HepG2 (cell line): ENCODE data around the gene LTA4H. TPM values are rescaled to one million over a fixed set of nuclear protein-coding genes. Genes with fewer than 3 reads are reported as not detected.

Experiments used
- ATF1 ChIP-seq: IDR thresholded peaks from 2 replicates; pipeline ENCODE4 v1.6.1; 2016; ENCODE audit warnings: mild to moderate bottlenecking, control low read depth
- CBFB ChIP-seq: sonication (generic); formaldehyde crosslinking; IDR thresholded peaks from 2 replicates; pipeline ENCODE4 v1.4.0; 2020; ENCODE audit warnings: missing genetic modification reagents
- HMGXB3 ChIP-seq: sonication (generic); formaldehyde crosslinking; IDR thresholded peaks from 2 replicates; pipeline ENCODE4 v1.4.0; 2020; ENCODE audit warnings: missing genetic modification reagents, borderline replicate concordance
- MTA3 ChIP-seq: sonication (generic); formaldehyde crosslinking; IDR thresholded peaks from 2 replicates; pipeline ENCODE4 v1.4.0; 2020; ENCODE audit warnings: missing genetic modification reagents
- POLR2AphosphoS5 ChIP-seq: IDR thresholded peaks from 2 replicates; pipeline ENCODE4 v1.6.1; 2012; ENCODE audit warnings: low read depth, low read length
- ZNF225 ChIP-seq: sonication (generic); formaldehyde crosslinking; IDR thresholded peaks from 2 replicates; pipeline ENCODE4 v1.4.0; 2020; ENCODE audit warnings: mild to moderate bottlenecking, missing genetic modification reagents
- ZNF263 ChIP-seq: sonication (generic); formaldehyde crosslinking; IDR thresholded peaks from 2 replicates; pipeline ENCODE4 v1.4.0; 2020; ENCODE audit warnings: missing genetic modification reagents
- ZNF597 ChIP-seq: sonication (generic); formaldehyde crosslinking; IDR thresholded peaks from 2 replicates; pipeline ENCODE4 v1.5.0; 2020; ENCODE audit warnings: missing genetic modification reagents
- ZNF609 ChIP-seq: sonication (generic); formaldehyde crosslinking; IDR thresholded peaks from 2 replicates; pipeline ENCODE4 v1.4.0; 2020; ENCODE audit warnings: mild to moderate bottlenecking, missing genetic modification reagents, borderline replicate concordance
- ZNF660 ChIP-seq: sonication (generic); formaldehyde crosslinking; IDR thresholded peaks from 2 replicates; pipeline ENCODE4 v1.5.1; 2020; ENCODE audit warnings: mild to moderate bottlenecking, low read depth, missing genetic modification reagents, borderline replicate concordance
- ZNF691 ChIP-seq: sonication (generic); formaldehyde crosslinking; IDR thresholded peaks from 2 replicates; pipeline ENCODE4 v1.4.0; 2020; ENCODE audit warnings: missing genetic modification reagents, low read depth, mild to moderate bottlenecking, borderline replicate concordance
- ZNF781 ChIP-seq: sonication (generic); formaldehyde crosslinking; IDR thresholded peaks from 2 replicates; pipeline ENCODE4 v1.5.1; 2020; ENCODE audit warnings: borderline replicate concordance, mild to moderate bottlenecking, missing genetic modification reagents; ENCODE audit errors: not compliant biosample characterization
- polyA plus RNA-seq, 8 experiments: library from polyadenylated mRNA; depleted of rRNA in 3 of 8; stranded (reverse) in 7 of 8; unstranded in 1 of 8; fragments of >200 nt; fragmentation: Illumina TruSeq in 4 of 8; extraction: Trizol in 4 of 8; gene quantifications; 2 replicates each; pipeline versions ENCODE4 v1.2.1 to v1.2.3, GENCODE V29; 2011 to 2016; ENCODE audit warnings: low read depth in 4 of 8, missing spikeins in 1 of 8, mixed read lengths in 1 of 8; ENCODE audit not compliant: insufficient read depth in 1 of 8
- total RNA-seq, 5 experiments: library from RNA; depleted of rRNA; stranded (reverse); fragments of >200 nt; fragmentation: Illumina TruSeq; extraction: Trizol; gene quantifications; 2 replicates each; pipeline ENCODE4 v1.2.3, GENCODE V29; 2016; ENCODE audit warnings: low read depth in 1 of 5

LTA4H gene
- total and polyA plus RNA-seq, 2 of the 13 experiments (the other 11 are each of a cell fraction or from before 2014, with no cell fraction given): 87.5 to 90.4 TPM

- TF ChIP-seq ZNF609 (CRISPR knock-in tag) (0 out of 2 replicates have a peak, but pooled peaks have one; percentile 63), HMGXB3 (CRISPR knock-in tag) (no peak), ZNF781 (CRISPR knock-in tag) (no peak), ZNF597 (CRISPR knock-in tag) (no peak), ATF1 (CRISPR knock-in tag) (no peak), CBFB (CRISPR knock-in tag) (no peak), ZNF263 (CRISPR knock-in tag) (no peak), ZNF660 (no peak), ZNF691 (CRISPR knock-in tag) (no peak; the same call in 1 of the 2 replicates), MTA3 (CRISPR knock-in tag) (no peak), ZNF225 (CRISPR knock-in tag) (no peak), POLR2AphosphoS5 (no peak; the same call in 1 of the 2 replicates)
Observed at GRCh38 chr12:95966287-95966870, 69.0 kb downstream of the LTA4H start (continued).
